ENCODE measurements around the gene RAB19. TPM values are rescaled to one million over a fixed set of nuclear protein-coding genes. Genes with fewer than 3 reads are reported as not detected.
A peak's percentile ranks its signal among the peaks of the same experiment; 100 is the strongest.

The RAB19 gene, protein sequence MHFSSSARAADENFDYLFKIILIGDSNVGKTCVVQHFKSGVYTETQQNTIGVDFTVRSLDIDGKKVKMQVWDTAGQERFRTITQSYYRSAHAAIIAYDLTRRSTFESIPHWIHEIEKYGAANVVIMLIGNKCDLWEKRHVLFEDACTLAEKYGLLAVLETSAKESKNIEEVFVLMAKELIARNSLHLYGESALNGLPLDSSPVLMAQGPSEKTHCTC
- 4.7 TPM for total RNA-seq

GRCh38 chr7:140403878-140404564 is at the start of gene RAB19:
Gene RAB19, plus strand, starts transcription at chr7:140404058. Its CDS starts 3,589 bp downstream, at chr7:140407647.

GRCh38 chr7:140397784-140398750 is 5.8 kb upstream of the RAB19 start, which contains the start of gene SLC37A3:
Gene SLC37A3, minus strand, starts transcription at chr7:140398530. Its CDS starts 16,004 bp downstream, at chr7:140382526.

Small RNA genes within 50 kb of the gene (small RNA-seq; reads per million reads assigned to genes)
- not detected for gene RNA5SP247 (ENCODE audit: low replicate concordance)
- 2.0 reads per million, percentile 89 among the genes with 10 or more reads in this experiment for gene RNA5SP248 (ENCODE audit: low replicate concordance)

Other genes with a start within 250 kb of the RAB19 start
- gene KDM7A, start 227.1 kb upstream of the RAB19 start, total RNA-seq: 13.7 TPM
- 64.3 TPM for gene SLC37A3, start 5.5 kb upstream of the RAB19 start, total RNA-seq
- 100.0 TPM for gene MKRN1, start 75.4 kb downstream of the RAB19 start, total RNA-seq
- gene DENND2A, start 236.8 kb downstream of the RAB19 start, total RNA-seq: 32.6 TPM